H1 (cell line): ENCODE data around the gene NT5M. TPM values are rescaled to one million over a fixed set of nuclear protein-coding genes. Genes with fewer than 3 reads are reported as not detected.

ENCODE experiments used
- CTCF ChIA-PET: fragments of 300-600 bp; sonication (Branson Sonifier 250); formaldehyde crosslinking; loops from one replicate; lab custom pipeline; 2021; ENCODE audit not compliant: partially characterized antibody; lab: Charles Lee
- POLR2A ChIA-PET: fragments of 300-600 bp; sonication (Branson Sonifier 250); formaldehyde crosslinking; loops from one replicate; lab custom pipeline; 2021; ENCODE audit warnings: inconsistent platforms; ENCODE audit not compliant: partially characterized antibody; lab: Charles Lee
- DNase-seq, 2 experiments: peaks; one replicate each; pipeline versions ENCODE4 v3.0.0 to v3.0.0-alpha.2; 2010 to 2022; ENCODE audit warnings: low spot score in 2 of 2, low read depth in 1 of 2, mixed read lengths in 1 of 2
- FAIRE-seq: peaks from 2 replicates; lab custom pipeline; 2011; peaks lifted over from hg19 to GRCh38; lab: Jason Lieb, UNC
- H2AFZ ChIP-seq: 2 replicates; pipeline ENCODE4 v1.8.1; 2012; ENCODE audit warnings: low read length, inconsistent platforms
- H2AK5ac ChIP-seq: 2 replicates; pipeline ENCODE4 v1.6.1; 2013; ENCODE audit warnings: low read depth, low read length
- H2BK120ac ChIP-seq: replicated peaks from 2 replicates; pipeline ENCODE3; 2013; ENCODE audit warnings: low read depth, low read length, inconsistent platforms
- H2BK12ac ChIP-seq: 2 replicates; pipeline ENCODE4 v1.6.1; 2013; ENCODE audit warnings: low read depth, low read length
- H2BK15ac ChIP-seq: 2 replicates; pipeline ENCODE4 v1.6.1; 2013; ENCODE audit warnings: low read length
- H2BK20ac ChIP-seq: 2 replicates; pipeline ENCODE4 v1.6.1; 2013; ENCODE audit warnings: low read length
- H2BK5ac ChIP-seq: 2 replicates; pipeline ENCODE4 v1.6.1; 2013; ENCODE audit warnings: low read depth, low read length
- H3K14ac ChIP-seq: 2 replicates; pipeline ENCODE4 v1.6.1; 2013; ENCODE audit warnings: inconsistent platforms; ENCODE audit not compliant: insufficient read length
- H3K18ac ChIP-seq: 2 replicates; pipeline ENCODE4 v1.6.1; 2013; ENCODE audit warnings: low read length; ENCODE audit errors: extremely low read depth
- H3K23ac ChIP-seq: 2 replicates; pipeline ENCODE4 v1.6.1; 2013; ENCODE audit warnings: inconsistent platforms; ENCODE audit not compliant: insufficient read length
- H3K23me2 ChIP-seq: 2 replicates; pipeline ENCODE4 v1.6.1; 2013; ENCODE audit warnings: low read depth, low read length
- H3K27ac ChIP-seq: 2 replicates; pipeline ENCODE4 v1.6.1; 2011; ENCODE audit warnings: low read depth, low read length, inconsistent platforms
- H3K27me3 ChIP-seq, 4 experiments: replicated peaks in 1 of 4; 1 replicate in 1 of 4; 2 replicates in 3 of 4; pipeline versions ENCODE4 v1.6.1 to v1.8.1; 2011 to 2013; ENCODE audit warnings: low read length in 3 of 4, mild to moderate bottlenecking in 3 of 4, inconsistent platforms in 2 of 4, mixed read lengths in 2 of 4, moderate library complexity in 1 of 4; ENCODE audit not compliant: control insufficient read depth in 3 of 4, insufficient read depth in 3 of 4; ENCODE audit errors: extremely low read depth in 1 of 4
- H3K36me3 ChIP-seq, 4 experiments: 2 replicates each; pipeline versions ENCODE4 v1.6.1 to v1.8.1; 2011 to 2013; ENCODE audit warnings: mild to moderate bottlenecking in 4 of 4, low read length in 3 of 4, moderate library complexity in 2 of 4, control low read depth in 1 of 4, inconsistent platforms in 1 of 4; ENCODE audit not compliant: insufficient read depth in 4 of 4, control insufficient read depth in 2 of 4
- H3K4ac ChIP-seq: replicated peaks from 2 replicates; pipeline ENCODE3; 2013; ENCODE audit warnings: low read length, low read depth, mixed read lengths, inconsistent platforms; ENCODE audit not compliant: insufficient read length
- H3K4me1 ChIP-seq, 4 experiments: replicated peaks in 1 of 4; 1 replicate in 1 of 4; 2 replicates in 3 of 4; pipeline versions ENCODE4 v1.6.1 to v1.8.1; 2011 to 2013; ENCODE audit warnings: low read length in 3 of 4, inconsistent platforms in 2 of 4, mixed read lengths in 1 of 4; ENCODE audit not compliant: insufficient read depth in 4 of 4, control insufficient read depth in 3 of 4
- H3K4me2 ChIP-seq, 2 experiments: 2 replicates each; pipeline versions ENCODE4 v1.6.1 to v1.8.1; 2011 to 2013; ENCODE audit warnings: low read depth in 2 of 2, low read length in 2 of 2, control low read depth in 1 of 2, inconsistent platforms in 1 of 2, mild to moderate bottlenecking in 1 of 2; ENCODE audit not compliant: insufficient read depth in 1 of 2
- H3K4me3 ChIP-seq, 4 experiments: fragments of 200-600, 300-600 bp in 1 of 4; sonication (generic), shearing (Covaris generic), sonication (Bioruptor Twin) in 1 of 4; 2 replicates each; pipeline versions ENCODE4 v1.5.1 to v1.8.1; 2011 to 2016; ENCODE audit warnings: low read length in 4 of 4, low read depth in 3 of 4, control low read depth in 2 of 4, inconsistent platforms in 2 of 4, mild to moderate bottlenecking in 2 of 4, mixed read lengths in 1 of 4, moderate library complexity in 1 of 4; ENCODE audit not compliant: insufficient read depth in 2 of 4; ENCODE audit errors: extremely low read depth in 1 of 4
- H3K56ac ChIP-seq: replicated peaks from 2 replicates; pipeline ENCODE3; 2013; ENCODE audit warnings: low read depth, mild to moderate bottlenecking, mixed read lengths, low read length, inconsistent platforms; ENCODE audit not compliant: insufficient read length
- H3K79me1 ChIP-seq: 2 replicates; pipeline ENCODE4 v1.6.1; 2013; ENCODE audit warnings: low read depth, low read length, control low read depth
- H3K79me2 ChIP-seq, 2 experiments: 2 replicates each; pipeline versions ENCODE4 v1.6.1 to v1.8.1; 2012 to 2013; ENCODE audit warnings: low read length in 2 of 2, mild to moderate bottlenecking in 2 of 2, inconsistent platforms in 1 of 2; ENCODE audit not compliant: insufficient read depth in 2 of 2, control insufficient read depth in 1 of 2
- H3K9ac ChIP-seq, 4 experiments: replicated peaks in 1 of 4; 1 replicate in 1 of 4; 2 replicates in 3 of 4; pipeline versions ENCODE4 v1.6.1 to v1.8.1; 2011 to 2013; ENCODE audit warnings: low read depth in 3 of 4, low read length in 3 of 4, control low read depth in 2 of 4, mild to moderate bottlenecking in 2 of 4, moderate library complexity in 2 of 4, inconsistent platforms in 1 of 4; ENCODE audit errors: extremely low read depth in 1 of 4
- H3K9me3 ChIP-seq, 2 experiments: 2 replicates each; pipeline versions ENCODE4 v1.6.1 to v1.8.1; 2012 to 2013; ENCODE audit warnings: mild to moderate bottlenecking in 2 of 2, moderate library complexity in 2 of 2, control low read depth in 1 of 2, inconsistent platforms in 1 of 2, low read depth in 1 of 2, low read length in 1 of 2, mixed read lengths in 1 of 2; ENCODE audit not compliant: insufficient read depth in 2 of 2
- H4K20me1 ChIP-seq, 2 experiments: replicated peaks in 1 of 2; 2 replicates each; pipeline versions ENCODE3 to v1.8.1; 2011 to 2013; ENCODE audit warnings: inconsistent platforms in 2 of 2, low read length in 2 of 2, mild to moderate bottlenecking in 1 of 2; ENCODE audit not compliant: insufficient read depth in 2 of 2, control insufficient read depth in 1 of 2
- H4K5ac ChIP-seq: 2 replicates; pipeline ENCODE4 v1.6.1; 2013; ENCODE audit warnings: low read length, low read depth, mixed read lengths, inconsistent platforms; ENCODE audit not compliant: insufficient read length
- H4K8ac ChIP-seq: 2 replicates; pipeline ENCODE4 v1.8.0; 2013; ENCODE audit warnings: mild to moderate bottlenecking, moderate library complexity, low read length, inconsistent platforms; ENCODE audit not compliant: insufficient read depth; ENCODE audit errors: extremely low read depth
- H4K91ac ChIP-seq: replicated peaks from 2 replicates; pipeline ENCODE3; 2013; ENCODE audit warnings: low read length, mixed read lengths, inconsistent platforms; ENCODE audit not compliant: insufficient read length
- CEBPB ChIP-seq: IDR thresholded peaks from 2 replicates; pipeline ENCODE4 v1.6.1; 2012; ENCODE audit warnings: low read depth, low read length
- GABPA ChIP-seq: IDR thresholded peaks from 2 replicates; pipeline ENCODE4 v1.6.1; 2011; ENCODE audit warnings: mild to moderate bottlenecking, low read length, moderate library complexity, borderline replicate concordance; ENCODE audit not compliant: insufficient read depth
- SUZ12 ChIP-seq: fragments of 200-600 bp; sonication (generic); IDR thresholded peaks from 2 replicates; pipeline ENCODE4 v1.6.1; 2012; ENCODE audit warnings: mild to moderate bottlenecking, inconsistent platforms, low read length, moderate library complexity, mixed read lengths
- TBP ChIP-seq: IDR thresholded peaks from 2 replicates; pipeline ENCODE4 v1.6.1; 2011; ENCODE audit warnings: low read depth, low read length, improper control_type of control experiment
- YY1 ChIP-seq: IDR thresholded peaks from 2 replicates; pipeline ENCODE4 v1.6.1; 2011; ENCODE audit warnings: low read depth, mild to moderate bottlenecking, low read length
- WGBS, 2 experiments: shearing (Covaris generic) in 1 of 2; methylation state at CpG; one replicate each; pipeline versions ENCODE4 v1.1.6 to v1.1.7; 2013 to 2015; ENCODE audit warnings: low lambda C conversion rate in 2 of 2, mixed read lengths in 2 of 2, inconsistent platforms in 1 of 2, low coverage in 1 of 2, missing lambda C conversion rate in 1 of 2; ENCODE audit not compliant: insufficient replicate concordance in 2 of 2, insufficient coverage in 1 of 2, insufficient read length in 1 of 2; ENCODE audit errors: extremely low coverage in 1 of 2, missing lambda C conversion rate in 1 of 2; 5-methylcytosine and 5-hydroxymethylcytosine counted together
- polyA plus RNA-seq, 7 experiments: library from polyadenylated mRNA; depleted of rRNA in 3 of 7; stranded (reverse) in 5 of 7; unstranded in 2 of 7; fragments of >200 nt in 5 of 7; fragments of 200-250 nt in 2 of 7; gene quantifications; 1 replicate in 5 of 7; 2 replicates in 1 of 7; 4 replicates in 1 of 7; pipeline versions ENCODE4 v1.2.1 to v1.2.3, GENCODE V29; 2011 to 2013; ENCODE audit warnings: missing spikeins in 2 of 7, mixed read lengths in 2 of 7
- total RNA-seq: library from RNA; stranded (reverse); fragmentation: NEBNext Ultra II Directional; extraction: Animal tissue kit (Norgen Biotek cat#: 25700); gene quantifications from 2 replicates; pipeline ENCODE4 v1.2.1, GENCODE V29; 2021

Gene NT5M
- total and polyA plus RNA-seq, 2 of the 8 experiments (the other 6 are each of a cell fraction or from before 2014, with no cell fraction given): 7.6 to 18.2 TPM

GRCh38 chr17:17320188-17320910 lies 17.2 kb downstream of the NT5M start:
- no peak overlapping the region for H2AK5ac ChIP-seq
- H3K36me3 ChIP-seq: no peaks in the 10 kb centered on the region; a peak in 1 of 8 replicates
- no peak overlapping the region for H3K27ac ChIP-seq
- H4K8ac ChIP-seq: no peak overlapping the region
- CTCF ChIA-PET: interaction anchor here (0.6 kb wide), 1 partner anchor 784 kb away, joined by 3 read pairs; no protein-coding TSS in a partner anchor
- no peaks in the 10 kb centered on the region for H3K4me1 ChIP-seq
- peaks cover 0 to 3% of the 10 kb centered on the region in 2 experiments for H4K20me1 ChIP-seq
- H3K9me3 ChIP-seq: no peaks in the 10 kb centered on the region
- no peaks in the 10 kb centered on the region for H3K79me1 ChIP-seq
- H3K4me2 ChIP-seq: no peak overlapping the region
- H3K27me3 ChIP-seq: no peaks in the 10 kb centered on the region
- H3K23ac ChIP-seq: no peak overlapping the region
- no peak overlapping the region for H3K56ac ChIP-seq
- H2BK12ac ChIP-seq: no peak overlapping the region
- no peak overlapping the region for H2BK5ac ChIP-seq
- H3K4ac ChIP-seq: no peak overlapping the region
- DNase-seq: no peak
- H4K5ac ChIP-seq: no peak overlapping the region
- TF ChIP-seq TBP (no peak), SUZ12 (no peak), YY1 (no peak), GABPA (no peak), CEBPB (no peak)
- H3K9ac ChIP-seq: no peak overlapping the region
- WGBS, 2 experiments: 86% methylated on average over 15 of the region's 16 CpGs; no CpG with 5 or more reads in 1 of the 2 experiments
- H4K91ac ChIP-seq: no peak overlapping the region
- no peak overlapping the region for H2BK20ac ChIP-seq
- H3K18ac ChIP-seq: no peak overlapping the region
- no peak overlapping the region for H2AFZ ChIP-seq
- no peak overlapping the region for H3K4me3 ChIP-seq
- H2BK15ac ChIP-seq: no peak overlapping the region
- no peak overlapping the region for H3K14ac ChIP-seq
- FAIRE-seq: no peak
- no peak overlapping the region for H2BK120ac ChIP-seq
- H3K79me2 ChIP-seq: no peaks in the 10 kb centered on the region
- POLR2A ChIA-PET: interaction anchor here (0.6 kb wide), 1 partner anchor 14 kb away, joined by 4 read pairs; no protein-coding TSS in a partner anchor
- no peaks in the 10 kb centered on the region for H3K23me2 ChIP-seq
